ENCODE results near the gene TSPAN33.
"Not testable (repeated sequence)": the region's sequence is repeated elsewhere in the genome, so short reads cannot be mapped to it uniquely, and the experiment has no call there.

TSPAN33 gene

GRCh38 chr7:129168231-129169021 lies 23.9 kb downstream of the TSPAN33 start:
- DNase-seq (ENCODE audit: low read depth, low spot score): no peak
- H3K4me3 ChIP-seq (ENCODE audit: low read length): no peak overlapping the region

- no peak overlapping the region for H3K4me3 ChIP-seq (ENCODE audit: low read length)
Measured at GRCh38 chr7:129169171-129169671, 24.7 kb downstream of the TSPAN33 start.

GRCh38 chr7:129169686-129170440 lies 25.4 kb downstream of the TSPAN33 start:
- no peak for DNase-seq (ENCODE audit: low read depth, low spot score)
- no peak overlapping the region for H3K4me3 ChIP-seq (ENCODE audit: low read length)

More at GRCh38 chr7:129169171-129169671, 24.7 kb downstream of the TSPAN33 start:
- no peak for DNase-seq (ENCODE audit: low read depth, low spot score)

GRCh38 chr7:129170441-129171021 lies 26.0 kb downstream of the TSPAN33 start:
- H3K4me3 ChIP-seq (ENCODE audit: low read length): no peak overlapping the region
- no peak for DNase-seq (ENCODE audit: low read depth, low spot score)

- not testable (repeated sequence) for H3K4me3 ChIP-seq (ENCODE audit: low read length); DNase-seq (ENCODE audit: low read depth, low spot score)
Measured at GRCh38 chr7:129173861-129174260, 29.4 kb downstream of the TSPAN33 start.

GRCh38 chr7:129176916-129177710 lies 32.6 kb downstream of the TSPAN33 start:
- no peak overlapping the region for H3K4me3 ChIP-seq (ENCODE audit: low read length)
- no peak for DNase-seq (ENCODE audit: low read depth, low spot score)

GRCh38 chr7:129184981-129185670 lies 40.6 kb downstream of the TSPAN33 start:
- no peak overlapping the region for H3K4me3 ChIP-seq (ENCODE audit: low read length)
- no peak for DNase-seq (ENCODE audit: low read depth, low spot score)

GRCh38 chr7:129186749-129187260 lies 42.3 kb downstream of the TSPAN33 start:
- no peak for DNase-seq (ENCODE audit: low read depth, low spot score)
- no peak overlapping the region for H3K4me3 ChIP-seq (ENCODE audit: low read length)

GRCh38 chr7:129187681-129188371 lies 43.3 kb downstream of the TSPAN33 start:
- H3K4me3 ChIP-seq (ENCODE audit: low read length): peak overlapping the region; percentile 65
- peak; percentile 60 for DNase-seq (ENCODE audit: low read depth, low spot score)

GRCh38 chr7:129188372-129188891 lies 43.9 kb downstream of the TSPAN33 start, which contains the start of gene SMO:
Gene SMO (plus strand): TSS chr7:129188633. CDS start chr7:129189152, 519 bp downstream.
- H3K4me3 ChIP-seq (ENCODE audit: low read length): peak within 1 kb of the TSS; percentile 65
- no peak for DNase-seq (ENCODE audit: low read depth, low spot score)

GRCh38 chr7:129188892-129189660 lies 44.6 kb downstream of the TSPAN33 start:
- H3K4me3 ChIP-seq (ENCODE audit: low read length): peak overlapping the region; percentile 65
- no peak for DNase-seq (ENCODE audit: low read depth, low spot score)

- peak overlapping the region; percentile 65 for H3K4me3 ChIP-seq (ENCODE audit: low read length)
- DNase-seq (ENCODE audit: low read depth, low spot score): no peak
Measured at GRCh38 chr7:129189661-129190310, 45.3 kb downstream of the TSPAN33 start.

- no peak overlapping the region for H3K4me3 ChIP-seq (ENCODE audit: low read length)
- no peak for DNase-seq (ENCODE audit: low read depth, low spot score)
Measured at GRCh38 chr7:129191272-129191671, 46.8 kb downstream of the TSPAN33 start.

GRCh38 chr7:129193892-129194291 lies 49.4 kb downstream of the TSPAN33 start:
- no peak overlapping the region for H3K4me3 ChIP-seq (ENCODE audit: low read length)
- DNase-seq (ENCODE audit: low read depth, low spot score): no peak

GRCh38 chr7:129197771-129198170 lies 53.3 kb downstream of the TSPAN33 start:
- no peak for DNase-seq (ENCODE audit: low read depth, low spot score)
- H3K4me3 ChIP-seq (ENCODE audit: low read length): no peak overlapping the region

GRCh38 chr7:129199406-129199805 lies 54.9 kb downstream of the TSPAN33 start:
- no peak overlapping the region for H3K4me3 ChIP-seq (ENCODE audit: low read length)
- no peak for DNase-seq (ENCODE audit: low read depth, low spot score)
